Muscle layer of colon (tissue), 2 donors: Measurements from ENCODE around the gene XXYLT1.

Source experiments
- H3K27ac ChIP-seq: one replicate; pipeline ENCODE4 v1.7.0; 2013; ENCODE audit warnings: low read depth, mild to moderate bottlenecking, low read length, moderate library complexity
- H3K27me3 ChIP-seq, 2 donors: one replicate each; pipeline ENCODE4 v1.7.0; 2013; ENCODE audit warnings: low read length in 2 of 2, mild to moderate bottlenecking in 2 of 2; ENCODE audit not compliant: insufficient read depth in 2 of 2, control insufficient read depth in 1 of 2
- H3K36me3 ChIP-seq: one replicate; pipeline ENCODE4 v1.7.0; 2013; ENCODE audit warnings: mild to moderate bottlenecking, low read length; ENCODE audit not compliant: insufficient read depth
- H3K4me1 ChIP-seq: one replicate; pipeline ENCODE4 v1.7.0; 2013; ENCODE audit warnings: mild to moderate bottlenecking, low read length; ENCODE audit not compliant: insufficient read depth
- H3K4me3 ChIP-seq, 2 donors: one replicate each; pipeline ENCODE4 v1.7.0; 2013; ENCODE audit warnings: low read length in 2 of 2, low read depth in 1 of 2, mild to moderate bottlenecking in 1 of 2, moderate library complexity in 1 of 2
- H3K9ac ChIP-seq: one replicate; pipeline ENCODE4 v1.7.0; 2013; ENCODE audit warnings: low read length
- H3K9me3 ChIP-seq: one replicate; pipeline ENCODE4 v1.7.0; 2013; ENCODE audit warnings: mild to moderate bottlenecking, low read length
- donor health status: abdominal sarcoma.
- donor health status: Adenocarcinoma of cecum.

The XXYLT1 gene

GRCh38 chr3:195025056-195025883 lies 245.7 kb downstream of the XXYLT1 start:
- no peaks in the 10 kb centered on the region for H3K27me3 ChIP-seq
- no peak overlapping the region for H3K4me3 ChIP-seq
- H3K27ac ChIP-seq = no peak overlapping the region
- H3K36me3 ChIP-seq = no peaks in the 10 kb centered on the region
- no peaks in the 10 kb centered on the region for H3K4me1 ChIP-seq
- H3K9me3 ChIP-seq = no peaks in the 10 kb centered on the region
- H3K9ac ChIP-seq = no peak overlapping the region

DNA sequence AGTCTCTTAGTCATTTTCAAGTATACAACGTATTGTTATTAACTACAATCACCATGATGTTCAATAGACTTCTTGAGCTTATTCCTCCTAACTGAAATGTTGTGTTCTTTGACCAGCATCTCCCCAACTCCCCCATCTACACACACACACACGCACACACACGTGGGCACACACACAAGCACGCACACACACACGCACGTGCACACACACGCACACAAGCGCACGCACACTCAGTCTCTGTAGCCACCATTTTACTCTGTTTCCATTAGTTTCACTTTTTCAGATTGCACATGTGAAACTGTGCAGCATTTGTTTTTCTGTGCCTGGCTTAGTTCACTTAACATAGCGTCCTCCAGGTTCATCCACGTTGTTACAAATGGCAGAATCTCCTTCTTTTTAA lies 247.0 kb downstream of the XXYLT1 start:
- H3K27ac ChIP-seq = no peak overlapping the region
- no peak overlapping the region for H3K4me3 ChIP-seq
- no peaks in the 10 kb centered on the region for H3K4me1 ChIP-seq
- H3K27me3 ChIP-seq = no peaks in the 10 kb centered on the region
- no peaks in the 10 kb centered on the region for H3K9me3 ChIP-seq
- H3K36me3 ChIP-seq = no peaks in the 10 kb centered on the region
- no peak overlapping the region for H3K9ac ChIP-seq

GRCh38 chr3:195023576-195023975 lies 247.4 kb downstream of the XXYLT1 start:
- no peaks in the 10 kb centered on the region for H3K27me3 ChIP-seq
- no peak overlapping the region for H3K9ac ChIP-seq
- no peaks in the 10 kb centered on the region for H3K4me1 ChIP-seq
- H3K36me3 ChIP-seq = no peaks in the 10 kb centered on the region
- no peaks in the 10 kb centered on the region for H3K9me3 ChIP-seq
- H3K4me3 ChIP-seq = no peak overlapping the region
- no peak overlapping the region for H3K27ac ChIP-seq

GRCh38 chr3:195021692-195022091 lies 249.3 kb downstream of the XXYLT1 start:
- Histone ChIP-seq H3K36me3 (no peaks in the 10 kb centered on the region), H3K9ac (no peak overlapping the region), H3K27me3 (no peaks in the 10 kb centered on the region), H3K27ac (no peak overlapping the region), H3K9me3 (no peaks in the 10 kb centered on the region), H3K4me3 (no peak overlapping the region), H3K4me1 (no peaks in the 10 kb centered on the region)

DNA sequence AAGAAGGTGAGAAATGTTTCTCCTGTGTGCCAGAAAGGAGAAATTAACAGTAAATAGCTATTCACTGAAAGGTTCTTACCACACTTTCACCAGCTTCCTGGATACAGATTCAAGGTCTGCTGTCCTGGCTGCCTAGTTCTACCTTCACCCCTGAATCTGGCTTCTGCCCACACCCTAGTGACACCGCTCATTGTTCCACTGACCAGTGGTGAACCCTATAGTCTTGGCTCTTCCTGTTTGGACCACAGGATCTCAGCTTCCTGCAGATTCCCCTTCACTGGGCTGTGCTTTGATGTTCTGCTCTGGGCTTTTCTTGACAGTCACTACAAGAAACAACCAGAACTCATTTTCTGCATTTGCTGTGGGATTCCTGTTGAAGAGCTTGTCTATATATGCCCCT lies 250.0 kb downstream of the XXYLT1 start:
- Histone ChIP-seq H3K36me3 (no peaks in the 10 kb centered on the region), H3K27me3 (no peaks in the 10 kb centered on the region), H3K27ac (no peak overlapping the region), H3K9me3 (no peaks in the 10 kb centered on the region), H3K9ac (no peak overlapping the region), H3K4me1 (no peaks in the 10 kb centered on the region), H3K4me3 (no peak overlapping the region)

DNA sequence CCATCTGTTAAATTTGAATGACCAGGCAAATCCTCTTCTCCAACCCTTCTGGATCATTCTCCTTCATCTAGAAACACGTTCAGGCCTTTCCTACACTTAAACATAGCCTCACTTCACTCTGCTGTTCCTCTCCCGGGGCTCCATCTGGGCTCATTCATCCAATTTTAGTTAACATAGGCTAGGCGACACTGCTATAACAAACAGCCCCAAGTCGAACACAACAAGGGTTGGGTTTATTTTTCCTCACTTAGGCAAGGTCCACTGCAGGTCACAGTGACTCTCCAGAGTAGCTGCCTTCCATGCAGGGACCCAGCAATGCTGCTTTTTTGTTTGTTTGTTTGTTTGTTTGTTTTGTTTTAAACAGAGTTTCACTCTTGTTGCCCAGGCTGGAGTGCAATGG lies 250.8 kb downstream of the XXYLT1 start:
- H3K9me3 ChIP-seq = no peaks in the 10 kb centered on the region
- H3K4me3 ChIP-seq = no peak overlapping the region
- no peak overlapping the region for H3K9ac ChIP-seq
- no peaks in the 10 kb centered on the region for H3K4me1 ChIP-seq
- no peaks in the 10 kb centered on the region for H3K36me3 ChIP-seq
- no peaks in the 10 kb centered on the region for H3K27me3 ChIP-seq
- no peak overlapping the region for H3K27ac ChIP-seq

DNA sequence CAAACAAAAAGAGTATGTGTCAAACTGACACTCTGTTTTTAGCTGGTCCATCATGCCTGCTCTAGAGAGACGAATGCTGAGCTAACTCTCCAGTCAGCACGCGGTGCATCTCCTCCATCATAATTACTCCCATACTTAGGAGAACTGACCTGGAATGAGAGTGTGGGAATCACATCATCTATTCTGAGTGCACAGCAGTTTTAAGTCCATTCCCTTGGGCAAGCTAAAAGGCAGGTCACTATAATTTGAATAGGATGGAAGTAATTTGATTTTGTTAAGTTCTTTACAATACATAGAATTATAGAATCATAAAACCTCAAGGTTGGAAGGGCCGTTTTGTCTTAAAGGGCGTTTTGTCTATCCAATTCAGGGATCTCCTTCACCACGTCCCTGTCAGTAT lies 251.6 kb downstream of the XXYLT1 start:
- Histone ChIP-seq H3K36me3 (no peaks in the 10 kb centered on the region), H3K9me3 (no peaks in the 10 kb centered on the region), H3K4me1 (no peaks in the 10 kb centered on the region)

More for the DNA sequence above, 251.6 kb downstream of the XXYLT1 start:
- Histone ChIP-seq H3K27ac (no peak overlapping the region), H3K9ac (no peak overlapping the region), H3K4me3 (no peak overlapping the region), H3K27me3 (no peaks in the 10 kb centered on the region)
